Transverse colon (tissue), 4 donors: ENCODE measurements around the gene ZNF217.
"Not testable (repeated sequence)": the region's sequence is repeated elsewhere in the genome, so short reads cannot be mapped to it uniquely, and the experiment has no call there.

ENCODE experiments used
- POLR2AphosphoS5 ChIP-seq, 3 donors: sonication (generic); formaldehyde crosslinking; IDR thresholded peaks; one replicate each; pipeline ENCODE4 v1.6.1; 2016; ENCODE audit warnings: antibody characterized with exemption in 3 of 3
- TF ChIP-seq, protein P1 (sequence below), 5 experiments: fragments of 200-600 bp in 3 of 5; fragments of 450-650 bp in 2 of 5; sonication (generic) in 3 of 5; IDR thresholded peaks; 1 replicate in 2 of 5; 2 replicates in 3 of 5; pipeline ENCODE4 v1.5.1; 2016 to 2017; ENCODE audit warnings: antibody characterized with exemption in 5 of 5, inconsistent platforms in 3 of 5, mild to moderate bottlenecking in 2 of 5, moderate library complexity in 1 of 5

DNA sequence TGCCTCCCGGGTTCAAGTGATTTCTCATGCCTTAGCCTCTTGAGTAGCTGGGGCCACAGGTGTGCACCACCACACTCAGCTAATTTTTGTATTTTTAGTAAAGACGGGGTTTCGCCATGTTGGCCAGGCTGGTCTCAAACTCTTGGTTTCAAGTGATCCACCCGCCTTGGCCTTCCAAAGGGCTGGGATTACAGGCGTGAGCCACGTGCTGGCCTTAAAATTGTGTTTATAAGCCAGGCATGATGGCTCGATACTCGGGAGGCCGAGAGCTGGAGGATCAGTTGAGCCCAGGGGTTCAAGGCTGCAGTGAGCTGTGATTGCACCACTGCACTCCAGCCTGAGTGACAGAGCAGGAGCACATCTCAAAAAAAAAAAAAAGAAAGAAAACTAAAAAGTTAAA lies 27.0 kb downstream of the ZNF217 start:
- TF ChIP-seq, protein P1, sequence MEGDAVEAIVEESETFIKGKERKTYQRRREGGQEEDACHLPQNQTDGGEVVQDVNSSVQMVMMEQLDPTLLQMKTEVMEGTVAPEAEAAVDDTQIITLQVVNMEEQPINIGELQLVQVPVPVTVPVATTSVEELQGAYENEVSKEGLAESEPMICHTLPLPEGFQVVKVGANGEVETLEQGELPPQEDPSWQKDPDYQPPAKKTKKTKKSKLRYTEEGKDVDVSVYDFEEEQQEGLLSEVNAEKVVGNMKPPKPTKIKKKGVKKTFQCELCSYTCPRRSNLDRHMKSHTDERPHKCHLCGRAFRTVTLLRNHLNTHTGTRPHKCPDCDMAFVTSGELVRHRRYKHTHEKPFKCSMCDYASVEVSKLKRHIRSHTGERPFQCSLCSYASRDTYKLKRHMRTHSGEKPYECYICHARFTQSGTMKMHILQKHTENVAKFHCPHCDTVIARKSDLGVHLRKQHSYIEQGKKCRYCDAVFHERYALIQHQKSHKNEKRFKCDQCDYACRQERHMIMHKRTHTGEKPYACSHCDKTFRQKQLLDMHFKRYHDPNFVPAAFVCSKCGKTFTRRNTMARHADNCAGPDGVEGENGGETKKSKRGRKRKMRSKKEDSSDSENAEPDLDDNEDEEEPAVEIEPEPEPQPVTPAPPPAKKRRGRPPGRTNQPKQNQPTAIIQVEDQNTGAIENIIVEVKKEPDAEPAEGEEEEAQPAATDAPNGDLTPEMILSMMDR (IDR thresholded peaks at IDR 0.05): not testable (repeated sequence)
- TF ChIP-seq POLR2AphosphoS5 (IDR thresholded peaks at IDR 0.05): not testable (repeated sequence)
